Tibial nerve (tissue), 3 donors: ENCODE measurements around the gene VSIG1.

Source experiments
- POLR2A ChIP-seq, 2 donors: fragments of 450-650 bp; IDR thresholded peaks; one replicate each; pipeline ENCODE4 v1.6.1; 2017; ENCODE audit warnings: antibody characterized with exemption in 2 of 2, mild to moderate bottlenecking in 2 of 2, moderate library complexity in 2 of 2
- TF ChIP-seq, protein P1 (sequence below), 5 experiments: fragments of 200-600 bp in 3 of 5; fragments of 450-650 bp in 2 of 5; sonication (generic) in 3 of 5; IDR thresholded peaks; one replicate each; pipeline ENCODE4 v1.5.1; 2016 to 2019; ENCODE audit warnings: antibody characterized with exemption in 5 of 5, mild to moderate bottlenecking in 3 of 5, moderate library complexity in 2 of 5

DNA sequence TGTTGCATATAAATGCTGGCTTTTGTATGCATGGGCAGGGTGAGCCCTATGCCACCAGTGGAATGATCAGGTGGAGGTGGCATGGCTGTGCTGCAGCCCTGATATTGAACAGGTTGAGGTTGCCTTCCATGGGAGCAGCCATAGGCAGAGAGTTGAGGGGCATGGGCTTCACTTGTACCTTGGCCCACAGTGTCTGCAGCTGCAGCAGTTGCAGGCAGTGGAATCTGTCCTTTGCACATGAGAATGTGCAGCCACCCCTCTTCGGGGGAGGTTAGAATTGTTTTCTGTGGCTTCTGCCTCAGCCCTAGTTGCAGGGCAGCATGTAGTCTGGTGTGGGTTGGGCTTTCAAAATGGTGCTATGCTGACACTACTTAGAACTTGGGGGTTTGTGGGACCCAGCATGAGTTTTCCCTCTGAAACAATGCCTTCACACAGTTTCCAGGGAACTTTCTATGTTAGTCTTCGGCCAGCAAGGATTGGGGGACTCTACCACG is 25.4 kb upstream of the VSIG1 start:
- no peak for TF ChIP-seq POLR2A (IDR thresholded peaks at IDR 0.05)
- TF ChIP-seq, protein P1, sequence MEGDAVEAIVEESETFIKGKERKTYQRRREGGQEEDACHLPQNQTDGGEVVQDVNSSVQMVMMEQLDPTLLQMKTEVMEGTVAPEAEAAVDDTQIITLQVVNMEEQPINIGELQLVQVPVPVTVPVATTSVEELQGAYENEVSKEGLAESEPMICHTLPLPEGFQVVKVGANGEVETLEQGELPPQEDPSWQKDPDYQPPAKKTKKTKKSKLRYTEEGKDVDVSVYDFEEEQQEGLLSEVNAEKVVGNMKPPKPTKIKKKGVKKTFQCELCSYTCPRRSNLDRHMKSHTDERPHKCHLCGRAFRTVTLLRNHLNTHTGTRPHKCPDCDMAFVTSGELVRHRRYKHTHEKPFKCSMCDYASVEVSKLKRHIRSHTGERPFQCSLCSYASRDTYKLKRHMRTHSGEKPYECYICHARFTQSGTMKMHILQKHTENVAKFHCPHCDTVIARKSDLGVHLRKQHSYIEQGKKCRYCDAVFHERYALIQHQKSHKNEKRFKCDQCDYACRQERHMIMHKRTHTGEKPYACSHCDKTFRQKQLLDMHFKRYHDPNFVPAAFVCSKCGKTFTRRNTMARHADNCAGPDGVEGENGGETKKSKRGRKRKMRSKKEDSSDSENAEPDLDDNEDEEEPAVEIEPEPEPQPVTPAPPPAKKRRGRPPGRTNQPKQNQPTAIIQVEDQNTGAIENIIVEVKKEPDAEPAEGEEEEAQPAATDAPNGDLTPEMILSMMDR (IDR thresholded peaks at IDR 0.05), result no peak
